Posterior cingulate gyrus (tissue), 11 donors: ENCODE measurements around the gene HAUS7.

Experiments used
- DNase-seq, 10 donors: peaks; one replicate each; pipeline versions ENCODE4 v3.0.0 to v3.0.0-alpha.2; 2020 to 2021; ENCODE audit warnings: mixed read lengths in 3 of 10
- intact Hi-C: fragments of 100-400 bp; cut with DNase I; formaldehyde crosslinking; loops from one replicate; pipeline ENCODE4 v1.15.1; 2023

HAUS7 gene

DNA sequence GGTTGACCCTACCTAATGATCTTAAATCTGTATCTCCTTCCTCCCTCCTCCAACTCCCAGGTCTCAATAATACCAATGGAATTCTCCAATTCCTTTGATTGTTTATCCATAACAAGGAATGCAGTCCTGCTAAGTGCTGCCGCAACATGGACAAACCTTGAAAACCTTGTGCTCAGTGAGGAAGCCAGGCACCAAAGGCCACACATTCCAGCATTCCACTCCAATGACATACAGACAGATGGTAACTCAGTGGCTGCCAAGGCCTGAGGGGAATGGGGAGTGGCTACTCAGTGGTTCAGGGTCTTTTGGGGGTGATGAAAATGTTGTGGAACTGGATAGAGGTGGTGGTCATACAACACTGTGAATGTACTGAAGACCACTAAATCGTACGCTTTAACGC, 10.4 kb downstream of the HAUS7 start:
- DNase-seq: peak in 1 of 10 donors; percentile 32
- intact Hi-C loops: no loop called here

DNA sequence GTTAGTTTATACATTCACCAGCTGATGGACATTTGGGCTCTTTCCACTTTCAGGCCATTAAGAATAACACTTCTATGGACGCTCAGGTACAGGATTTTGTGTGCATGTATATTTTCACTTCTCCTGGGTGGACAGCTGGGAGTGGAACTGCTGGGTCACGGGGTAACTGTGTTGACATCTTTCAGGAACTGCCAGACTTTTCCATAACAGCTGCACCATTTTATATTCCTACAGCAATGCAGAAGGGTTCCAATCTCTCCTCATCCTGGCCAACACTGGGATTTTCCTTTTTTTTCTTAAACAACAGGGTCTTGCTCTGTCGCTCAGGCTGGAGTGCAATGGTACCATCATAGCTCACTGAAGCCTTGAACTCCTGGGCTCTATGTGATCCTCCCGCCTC, 11.9 kb downstream of the HAUS7 start:
- intact Hi-C loops: no loop called here
- DNase-seq: no peak

DNA sequence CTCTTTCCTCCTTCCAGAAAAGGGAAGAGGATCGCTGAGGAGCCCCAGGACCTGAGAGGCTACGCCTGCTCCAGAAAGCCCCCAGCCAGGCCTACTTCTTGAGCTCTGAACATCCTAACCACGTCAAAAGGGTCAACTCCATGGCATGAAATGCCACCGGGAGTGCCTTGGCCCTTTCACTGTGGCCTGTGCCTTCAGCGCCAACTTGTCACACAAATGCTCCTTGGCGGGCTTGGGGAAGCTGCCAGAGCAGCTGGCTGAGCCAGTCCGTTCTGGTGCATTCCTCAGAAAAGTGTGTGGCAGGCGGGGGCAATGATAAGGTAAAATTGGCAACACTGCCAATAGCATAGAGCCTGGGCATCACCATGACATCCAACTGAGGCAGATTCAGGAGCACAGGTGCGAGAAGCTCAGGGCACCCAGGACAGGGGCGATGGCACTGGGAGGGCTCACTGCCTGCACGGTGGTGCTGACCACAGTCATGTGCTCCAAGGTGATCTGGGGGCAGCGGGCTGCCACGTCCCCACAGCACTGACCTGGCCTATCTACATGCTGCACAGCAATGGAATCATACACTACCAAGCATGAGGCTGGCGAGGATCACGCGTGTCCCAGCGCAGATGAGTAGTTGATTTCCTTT, 12.4 kb downstream of the HAUS7 start:
- intact Hi-C loops: no loop called here
- peak in 3 of 10 donors; percentile 61 to 69 (median 65) for DNase-seq

DNA sequence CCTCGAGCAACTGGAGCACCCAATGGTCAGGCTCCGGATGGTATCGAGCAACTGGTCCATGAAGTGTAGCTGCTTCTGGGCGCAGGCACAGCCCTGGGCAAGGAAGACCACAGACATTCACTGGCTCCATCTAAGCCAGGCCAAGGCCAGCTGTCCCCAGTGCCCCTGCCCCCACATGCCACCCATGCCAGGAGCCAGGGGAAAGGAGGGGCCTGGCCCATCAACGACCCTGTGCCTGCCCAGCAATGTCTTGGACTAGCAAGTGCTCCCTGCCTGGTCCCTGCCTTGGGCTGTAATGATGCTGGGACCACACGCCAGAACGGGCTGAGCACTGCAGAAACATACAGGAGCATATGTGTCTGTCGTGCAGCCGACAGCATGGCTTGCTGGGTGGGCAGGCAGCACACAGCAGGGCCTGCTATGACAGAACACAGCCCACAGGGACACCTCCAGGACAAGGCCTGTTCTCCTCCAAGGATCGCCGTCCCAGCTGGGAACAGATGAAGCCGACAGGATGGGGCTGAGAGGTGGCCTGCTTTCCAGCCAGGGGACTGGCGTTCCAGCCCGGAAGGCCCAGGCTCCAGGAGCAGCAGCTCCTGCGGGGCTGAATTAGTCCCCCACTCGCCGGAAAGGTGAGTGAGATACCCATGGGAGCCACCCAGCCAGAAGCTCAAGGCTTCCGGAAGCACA, 13.1 kb downstream of the HAUS7 start:
- intact Hi-C loops: no loop called here
- peak in 3 of 10 donors; percentile 60 to 75 (median 62) for DNase-seq

DNA sequence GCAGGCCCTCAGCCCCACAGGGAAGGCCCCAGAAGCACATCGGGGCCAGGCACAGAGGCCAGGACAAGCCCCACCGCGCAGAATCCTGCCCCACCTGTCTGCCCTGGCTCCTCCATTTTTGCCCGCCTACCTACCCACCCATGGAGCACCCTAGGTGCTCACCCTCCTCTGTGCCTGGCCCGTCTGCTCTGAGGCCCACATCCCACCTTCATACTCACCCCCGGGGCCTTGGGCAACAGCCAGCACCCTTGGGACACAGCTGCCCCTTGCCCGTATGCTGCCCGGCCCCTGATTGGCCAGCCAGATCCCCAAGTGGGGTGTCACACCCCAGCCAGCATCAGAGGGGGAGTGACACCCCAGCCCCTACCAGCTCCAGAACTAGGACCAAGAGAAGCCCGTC, 13.7 kb downstream of the HAUS7 start:
- DNase-seq: peak in 3 of 10 donors; percentile 49 to 72 (median 51)
- intact Hi-C loops: no loop called here

DNA sequence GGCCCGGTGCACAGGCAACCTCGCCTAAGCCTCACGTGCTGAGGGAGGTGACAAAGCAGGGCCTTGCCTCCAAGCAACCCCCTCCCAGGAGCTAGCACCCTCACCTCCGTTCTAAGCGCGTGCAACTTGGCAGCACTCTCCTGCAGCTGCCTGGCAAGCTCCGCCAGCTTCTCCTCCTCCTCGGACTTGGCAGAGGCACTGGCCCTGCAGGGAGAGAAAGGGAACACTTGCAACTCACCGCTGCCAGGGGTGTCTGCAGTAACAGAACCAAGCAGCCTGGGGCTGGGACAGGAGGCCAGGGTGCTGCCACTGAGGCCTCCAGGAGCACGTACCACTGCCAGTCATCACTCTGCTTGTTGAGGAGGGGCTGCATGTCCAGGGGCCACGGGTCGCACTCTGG, 14.2 kb downstream of the HAUS7 start:
- DNase-seq: peak in 9 of 10 donors; percentile 17 to 96 (median 70)
- intact Hi-C loops: no loop called here

DNA sequence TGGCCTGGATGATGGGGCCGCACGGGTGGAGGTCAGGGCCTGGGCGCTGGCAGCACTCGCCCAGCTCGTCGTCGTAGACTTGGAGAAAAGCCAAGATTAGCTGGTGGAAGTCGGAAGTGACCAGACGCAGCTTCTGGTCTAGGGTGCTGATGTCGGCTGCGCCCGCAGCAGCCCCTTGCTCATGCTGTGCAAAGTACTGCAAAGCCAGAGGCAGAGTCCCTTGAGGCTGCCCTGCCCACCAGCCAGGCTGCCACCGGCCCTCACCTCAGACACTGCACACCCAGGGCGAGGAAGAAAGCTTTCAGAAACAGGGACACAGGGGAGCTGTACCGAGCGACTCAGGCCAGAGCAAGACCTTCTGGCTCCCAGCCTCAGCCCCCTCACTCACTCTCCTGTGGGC, 14.8 kb downstream of the HAUS7 start:
- DNase-seq: peak in 2 of 10 donors; percentile 58 to 80
- intact Hi-C loops: no loop called here

DNA sequence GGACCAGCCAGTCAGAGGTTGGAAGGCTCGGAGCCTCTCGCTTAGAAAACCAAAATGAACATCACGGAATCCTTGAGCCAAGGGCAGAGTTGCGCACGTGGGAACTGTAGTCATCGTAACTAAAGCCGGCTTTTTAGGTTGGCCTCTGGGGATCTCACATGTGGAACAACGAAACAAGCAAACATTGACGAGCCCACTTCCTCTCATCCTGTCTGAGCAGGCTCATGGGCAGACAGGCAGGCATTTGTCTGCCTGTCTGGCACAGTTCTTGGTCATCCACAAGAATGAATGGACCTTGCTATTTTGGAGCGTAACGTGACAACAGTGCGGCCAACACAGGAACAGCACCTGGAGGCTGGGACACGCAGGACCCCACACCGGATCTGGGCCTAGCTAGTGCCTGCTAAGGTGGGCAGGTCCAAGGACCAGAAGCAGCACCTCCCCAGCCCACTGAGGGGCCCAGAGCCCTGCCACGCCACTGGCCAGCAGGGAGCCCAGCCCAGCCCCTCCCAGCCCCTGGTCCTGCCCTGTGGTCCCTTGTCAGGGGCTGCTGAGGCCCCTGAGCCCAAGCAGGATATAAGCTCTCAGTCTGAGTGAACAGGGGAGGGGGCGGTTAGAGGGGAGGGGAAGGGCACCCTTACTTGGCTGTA, 15.3 kb downstream of the HAUS7 start:
- intact Hi-C loops: no loop called here
- peak in 4 of 10 donors; percentile 5 to 82 (median 42) for DNase-seq

DNA sequence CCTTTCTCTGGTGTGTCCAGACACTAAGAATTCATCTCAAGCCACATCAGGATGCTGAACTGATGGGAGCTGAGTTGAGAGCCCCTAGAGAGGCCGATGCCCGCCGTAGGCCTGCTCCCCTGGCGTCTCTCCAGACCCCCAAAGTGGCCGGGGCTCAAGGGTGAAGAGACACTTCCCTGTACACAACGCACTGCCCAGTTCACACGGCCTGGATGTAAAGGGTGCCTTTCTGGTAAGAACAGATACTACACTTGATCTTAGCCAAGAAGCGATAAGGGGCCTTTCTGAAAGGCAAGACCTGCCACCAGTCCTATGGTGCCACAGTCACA, 19.5 kb downstream of the HAUS7 start:
- DNase-seq: peak in 3 of 10 donors; percentile 5 to 79 (median 35)
- intact Hi-C loops: no loop called here

DNA sequence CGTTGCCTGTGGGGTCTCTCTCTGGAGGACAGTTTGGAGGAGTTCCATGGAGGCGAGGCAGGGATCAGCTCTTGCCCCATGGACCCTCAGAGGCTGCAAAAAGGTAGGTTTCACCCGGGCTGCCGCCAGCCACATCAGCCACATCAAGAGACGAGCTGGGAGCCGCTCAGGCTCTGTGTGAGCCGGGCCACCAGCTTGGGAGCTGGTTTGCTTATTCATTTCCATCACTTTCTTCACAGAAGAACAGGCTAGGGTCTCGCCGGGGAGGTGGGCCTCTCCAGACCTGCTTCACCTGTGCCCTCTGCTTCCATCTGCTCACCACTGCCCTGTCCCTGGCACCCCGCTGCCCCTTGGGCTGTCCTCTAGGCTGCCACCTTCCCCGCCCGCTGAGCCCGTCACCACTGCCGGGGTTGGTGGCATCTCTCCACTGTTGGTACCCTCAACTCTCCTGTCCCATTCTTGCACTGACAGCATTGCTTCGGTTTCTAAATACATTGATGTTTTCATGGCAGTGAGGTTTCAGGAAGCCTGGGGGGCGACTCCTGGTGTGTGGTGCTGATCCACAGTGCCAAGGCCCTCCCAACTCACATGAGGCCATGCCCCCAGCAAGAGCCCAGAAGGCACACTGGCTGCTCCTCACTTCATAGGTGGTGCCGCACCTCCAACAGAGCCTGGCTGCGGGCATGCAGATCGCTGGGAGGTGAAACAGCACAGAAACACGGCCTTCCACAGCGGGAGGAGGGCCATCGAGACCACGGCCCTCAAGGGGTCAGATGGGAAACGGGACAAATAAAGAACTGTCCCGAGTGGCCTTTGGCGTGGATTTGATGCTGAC, 20.0 kb downstream of the HAUS7 start:
- DNase-seq: peak in 2 of 10 donors; percentile 66 to 72

DNA sequence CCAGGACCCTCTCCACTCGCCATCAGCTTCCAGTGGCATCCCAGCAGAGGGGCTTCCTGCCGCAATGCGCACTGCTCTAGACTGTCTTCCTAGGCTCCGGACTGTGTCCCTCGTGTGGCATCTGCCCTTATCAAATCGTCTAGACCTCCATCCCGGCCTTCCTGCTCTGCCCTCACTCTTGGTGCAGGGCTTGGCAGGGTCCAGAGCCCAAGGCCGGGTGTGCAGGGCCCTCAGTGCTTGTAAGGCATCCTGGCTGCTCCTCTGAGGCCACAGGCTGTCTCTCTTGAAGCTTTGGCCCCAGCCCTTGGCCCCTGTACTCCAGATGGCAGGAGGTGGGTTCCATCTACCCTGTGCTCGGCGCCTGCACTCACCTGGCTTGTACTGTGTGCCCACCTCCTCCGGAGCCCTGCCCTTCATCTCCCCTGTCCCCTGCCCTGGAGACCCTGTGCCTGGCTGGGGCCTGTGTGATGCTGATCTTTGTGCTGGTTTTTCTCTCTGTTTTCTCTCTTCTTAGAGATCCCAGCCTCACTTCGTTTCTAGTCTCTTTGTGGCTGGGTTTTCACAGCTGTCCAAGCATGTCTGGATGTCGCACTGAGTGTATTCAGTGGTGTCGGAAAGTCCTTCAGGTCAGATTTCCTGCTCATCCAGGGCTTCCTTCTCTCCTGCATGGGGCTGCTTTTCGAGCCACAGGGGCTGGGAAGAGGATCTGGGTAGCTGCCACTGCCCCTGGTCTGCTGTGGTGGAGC, 20.8 kb downstream of the HAUS7 start:
- intact Hi-C loops: no loop called here
- DNase-seq: peak in 3 of 10 donors; percentile 5 to 72 (median 42)

More for the DNA sequence above, 20.0 kb downstream of the HAUS7 start:
- intact Hi-C loops: no loop called here

DNA sequence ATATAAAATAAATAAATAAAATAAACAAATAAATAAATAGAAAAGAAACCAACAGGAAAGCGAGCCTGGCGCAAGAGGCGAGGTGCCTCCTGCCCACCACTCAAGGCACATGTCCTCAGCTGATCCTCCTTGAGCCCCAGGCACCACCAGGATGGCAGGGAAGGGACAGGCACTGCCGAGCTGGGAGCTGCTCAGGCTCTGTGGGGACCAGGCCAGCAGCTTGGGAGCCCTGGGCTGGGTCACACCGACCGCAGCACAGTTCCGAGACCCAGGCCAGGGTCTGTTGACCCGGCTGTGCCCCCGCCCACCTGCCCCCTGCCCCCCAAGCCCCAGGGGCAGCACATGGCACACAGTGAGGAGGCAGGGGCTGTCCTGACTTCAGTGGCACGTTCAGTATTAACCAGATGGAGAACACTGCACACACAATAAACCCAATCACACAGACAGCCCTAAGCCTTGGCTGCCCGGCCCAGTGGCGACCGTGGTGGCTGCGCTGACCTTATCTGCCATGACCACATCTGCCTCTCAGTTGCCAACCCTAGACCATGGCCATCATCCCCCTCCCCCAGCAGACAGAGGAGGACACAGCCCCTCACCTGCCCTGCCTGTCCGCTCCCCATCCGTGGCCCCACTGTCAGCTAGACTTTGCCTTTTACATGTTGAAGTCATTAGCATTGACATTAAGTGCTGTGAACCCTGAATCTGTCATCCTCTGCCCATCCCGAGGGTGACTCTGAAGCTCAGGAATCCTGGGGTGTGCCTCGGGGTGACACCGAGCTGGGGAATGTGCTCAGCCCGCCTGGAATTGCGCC, 21.6 kb downstream of the HAUS7 start:
- DNase-seq: peak in 2 of 10 donors; percentile 61
- intact Hi-C loops: no loop called here

DNA sequence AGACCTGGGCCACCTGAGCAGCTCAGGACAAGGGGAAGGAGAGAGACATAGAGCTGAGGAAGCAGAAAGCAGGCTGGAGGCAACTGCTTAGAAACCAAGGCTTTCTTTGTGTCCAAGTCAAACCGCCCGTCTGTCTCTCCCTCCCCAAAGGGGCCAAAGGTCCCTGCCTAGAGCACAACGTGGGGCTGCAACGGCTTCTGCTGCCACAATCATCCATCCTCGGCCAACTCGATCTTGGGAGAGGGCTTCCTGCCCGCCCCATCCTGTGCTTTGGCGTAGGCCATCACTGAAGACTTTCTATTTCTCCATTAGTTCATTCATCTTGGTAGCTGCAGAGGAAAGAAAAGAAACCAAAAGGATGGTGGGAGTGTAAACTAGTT, 22.8 kb downstream of the HAUS7 start:
- DNase-seq: peak in 1 of 10 donors; percentile 35
- intact Hi-C loops: no loop called here

DNA sequence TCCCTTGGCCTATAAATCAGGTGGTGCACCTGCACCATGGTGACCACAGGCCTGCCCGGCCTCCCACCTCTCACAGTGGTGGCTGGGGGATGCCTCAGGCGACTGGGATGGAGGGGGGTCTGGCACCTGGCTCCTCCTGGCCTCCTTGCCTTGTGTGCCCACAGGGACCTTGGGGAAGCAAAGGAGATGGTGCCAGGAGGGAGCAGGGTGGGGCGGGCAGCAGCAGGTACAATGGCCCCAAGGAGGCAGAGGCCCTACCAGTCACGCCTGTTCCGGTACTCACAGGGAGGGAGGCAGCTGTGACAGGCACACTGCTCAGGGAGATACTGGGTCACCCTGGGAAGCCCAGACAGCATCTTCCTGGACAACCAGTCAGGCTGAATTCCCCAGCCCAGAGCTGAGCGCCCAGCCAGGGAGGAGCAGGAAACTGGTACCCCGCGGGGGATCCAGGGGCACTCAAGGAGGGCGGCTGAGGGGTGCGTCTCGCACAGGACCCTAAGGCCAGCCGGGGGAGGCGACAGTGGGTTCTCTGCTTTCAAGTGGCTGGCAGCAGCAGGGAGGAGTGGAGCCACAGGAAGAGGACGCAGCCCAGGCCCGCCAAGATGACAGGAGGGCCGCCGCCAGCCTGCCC, 23.3 kb downstream of the HAUS7 start:
- peak in 3 of 10 donors; percentile 54 to 82 (median 61) for DNase-seq
- intact Hi-C loops: no loop called here

DNA sequence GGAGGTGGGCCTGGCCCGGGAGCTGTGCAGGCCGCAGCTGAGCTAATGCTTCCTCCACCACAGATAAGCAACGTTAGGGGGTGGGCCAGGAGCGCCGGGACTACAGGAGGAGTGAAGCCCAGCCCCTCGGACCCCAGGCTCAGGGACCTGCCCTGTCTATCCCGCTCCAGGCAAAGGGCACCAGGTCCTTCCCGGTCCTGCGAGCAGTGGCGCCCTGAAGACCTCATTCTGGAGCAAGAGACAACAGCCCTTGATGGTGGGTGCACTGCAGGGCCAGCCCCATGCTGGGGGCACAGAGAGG, 23.8 kb downstream of the HAUS7 start:
- intact Hi-C loops: no loop called here
- DNase-seq: no peak

DNA sequence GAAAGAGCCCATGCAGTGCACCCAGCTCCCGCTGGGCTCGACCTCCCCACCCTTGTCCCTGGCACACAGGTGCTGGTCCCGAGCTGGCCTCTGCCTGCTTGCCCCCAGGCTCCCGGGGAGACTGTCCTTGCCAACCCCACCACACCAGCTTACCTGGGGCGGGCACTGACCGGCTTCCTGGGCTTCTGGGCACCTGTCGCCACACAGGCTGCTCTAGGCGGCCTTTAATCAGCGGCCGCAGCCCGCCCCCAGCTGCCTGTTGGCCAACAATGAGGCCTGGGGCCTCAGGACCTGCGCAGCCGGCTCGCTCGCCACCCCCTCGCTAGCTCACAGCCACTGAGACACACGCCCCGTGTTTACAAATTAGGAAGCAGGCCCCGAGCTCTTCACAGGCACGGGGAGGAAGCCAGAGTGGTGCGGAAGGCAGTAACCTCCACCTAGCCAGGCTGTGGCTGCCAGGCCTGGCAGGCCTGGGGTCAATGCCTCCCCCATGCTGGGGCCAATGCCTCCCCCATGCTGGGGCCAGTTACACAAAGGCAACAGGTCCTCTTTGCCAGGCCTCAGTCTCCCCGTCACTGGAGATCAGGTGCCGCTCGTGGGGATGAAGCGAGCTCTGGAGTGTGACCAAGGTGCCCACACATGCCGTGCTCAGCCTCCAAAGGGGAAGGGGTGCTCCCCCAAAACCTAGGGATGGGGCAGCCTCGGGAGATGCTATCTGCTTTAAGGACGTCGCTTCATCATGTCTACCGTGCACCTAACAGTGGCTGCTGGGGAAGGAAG, 24.3 kb downstream of the HAUS7 start, which contains the start of gene TREX2:
Gene TREX2 (minus strand): TSS at position 201 of the 780 bp plus-strand sequence. CDS start 626 bp downstream, outside the sequence.
- DNase-seq: peak in 2 of 10 donors; percentile 66 to 72
- intact Hi-C loops: no loop called here

DNA sequence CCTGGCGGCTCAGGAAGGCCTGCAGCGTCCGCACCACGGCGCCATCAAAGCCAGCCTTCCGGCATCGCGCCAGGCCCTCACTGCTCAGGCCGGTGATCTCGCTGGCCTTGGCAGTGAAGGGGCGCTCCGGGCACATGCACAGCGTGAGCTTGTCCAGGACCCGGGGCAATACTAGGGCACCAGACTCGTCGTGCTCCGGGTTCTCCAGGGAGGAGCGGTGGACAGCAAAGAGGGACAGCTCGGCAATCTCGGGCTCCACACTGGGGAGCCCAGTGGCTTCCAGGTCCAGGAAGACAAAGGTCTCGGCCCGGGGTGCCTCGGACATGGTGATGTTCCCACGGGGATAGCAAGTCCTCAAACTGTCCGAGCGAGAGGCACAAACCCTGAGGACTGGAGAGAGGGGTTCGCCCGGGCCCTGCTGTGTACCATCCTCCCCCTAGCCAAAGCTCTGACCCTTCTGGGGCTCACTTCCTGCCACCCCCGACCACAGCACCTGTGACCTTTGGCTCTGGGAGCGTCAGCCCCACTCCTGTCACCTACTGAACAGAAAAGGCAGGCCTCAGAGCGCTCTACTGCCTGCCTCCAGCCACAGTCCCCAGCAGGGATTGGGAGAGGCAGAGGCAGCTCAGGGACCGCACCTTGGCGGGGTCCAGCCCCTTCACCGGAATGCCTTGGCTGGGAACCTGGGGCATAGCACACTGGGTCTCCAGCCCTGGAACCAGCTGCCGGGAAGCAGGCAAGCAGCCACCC, 25.1 kb downstream of the HAUS7 start:
- DNase-seq: peak in 3 of 10 donors; percentile 52 to 84 (median 78)
- intact Hi-C loops: no loop called here
